ENCODE results near the gene OPHN1.
A peak's percentile ranks its signal among the peaks of the same experiment; 100 is the strongest.
"Not testable (repeated sequence)": the region's sequence is repeated elsewhere in the genome, so short reads cannot be mapped to it uniquely, and the experiment has no call there.

OPHN1 gene

DNA sequence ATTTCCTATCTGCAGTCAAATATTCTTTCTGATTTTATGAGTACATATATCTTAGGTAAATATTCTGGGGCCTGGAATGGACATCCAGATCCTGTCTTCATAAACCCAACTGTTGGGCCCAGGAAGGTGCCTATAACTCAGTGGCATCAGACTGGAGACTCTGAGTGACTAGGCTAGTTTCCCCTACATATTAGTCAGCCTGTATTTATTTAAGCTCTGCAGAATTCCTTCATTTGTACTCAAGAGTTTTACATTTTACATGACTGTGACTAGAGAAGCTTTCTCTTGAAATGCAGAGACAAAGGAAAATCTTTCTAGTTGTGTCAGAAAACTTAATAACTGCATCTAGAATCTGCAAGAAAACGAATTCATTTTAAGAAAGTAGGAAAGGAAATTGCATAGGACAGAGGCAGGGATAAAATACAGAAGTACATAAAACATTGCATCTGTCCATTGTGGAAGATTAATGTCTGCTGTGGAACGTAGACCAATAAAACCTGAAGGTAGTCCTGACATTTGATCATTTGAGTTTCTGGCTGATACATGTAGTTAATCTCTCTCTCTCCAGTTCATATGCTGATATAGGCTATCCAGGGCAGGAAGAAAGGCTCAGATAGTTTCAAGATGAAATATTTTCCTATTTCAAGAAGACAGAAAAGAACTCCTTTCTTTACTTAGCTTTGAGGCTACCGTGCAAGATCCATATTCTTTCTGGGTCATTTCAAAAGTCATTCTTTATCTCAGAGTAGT, 78.2 kb downstream of the OPHN1 start:
- DNase-seq, result no peak

DNA sequence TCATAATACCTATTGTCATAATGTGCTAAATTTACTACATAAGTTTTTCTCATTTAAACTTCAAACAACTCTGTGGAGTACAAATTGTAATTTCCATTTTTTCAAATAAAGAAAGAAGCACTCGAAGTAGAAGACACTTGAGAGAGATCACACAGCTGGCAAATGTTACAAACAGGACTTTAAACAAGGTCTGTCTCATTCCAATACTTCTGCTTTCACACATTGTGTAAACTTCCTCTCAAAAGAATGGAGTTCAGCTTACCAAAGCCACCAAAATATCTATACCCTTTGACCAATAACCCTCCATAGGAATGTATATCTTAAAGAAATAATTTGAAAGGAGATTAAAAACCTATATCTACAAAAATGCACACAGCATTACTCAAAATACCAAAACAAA, 88.3 kb downstream of the OPHN1 start:
- no peak for DNase-seq

DNA sequence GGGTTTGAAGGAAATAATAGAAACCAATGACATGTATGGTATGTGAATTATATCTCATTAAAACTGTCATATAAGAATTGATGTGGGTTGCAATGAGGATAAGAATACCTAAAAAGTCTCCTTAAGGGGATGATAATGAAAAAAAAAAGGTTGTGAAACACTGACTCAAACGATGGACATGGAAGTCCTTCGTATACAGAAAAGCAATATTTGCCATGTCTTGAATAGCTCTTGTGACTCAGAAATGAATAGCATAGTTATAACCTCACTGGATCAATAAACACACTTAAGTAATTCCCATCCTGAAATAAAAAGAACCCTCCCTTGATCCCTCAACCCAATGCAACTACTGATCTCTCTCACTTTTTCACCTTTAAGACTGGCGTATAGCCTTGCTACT, 89.7 kb downstream of the OPHN1 start:
- no peak for DNase-seq

DNA sequence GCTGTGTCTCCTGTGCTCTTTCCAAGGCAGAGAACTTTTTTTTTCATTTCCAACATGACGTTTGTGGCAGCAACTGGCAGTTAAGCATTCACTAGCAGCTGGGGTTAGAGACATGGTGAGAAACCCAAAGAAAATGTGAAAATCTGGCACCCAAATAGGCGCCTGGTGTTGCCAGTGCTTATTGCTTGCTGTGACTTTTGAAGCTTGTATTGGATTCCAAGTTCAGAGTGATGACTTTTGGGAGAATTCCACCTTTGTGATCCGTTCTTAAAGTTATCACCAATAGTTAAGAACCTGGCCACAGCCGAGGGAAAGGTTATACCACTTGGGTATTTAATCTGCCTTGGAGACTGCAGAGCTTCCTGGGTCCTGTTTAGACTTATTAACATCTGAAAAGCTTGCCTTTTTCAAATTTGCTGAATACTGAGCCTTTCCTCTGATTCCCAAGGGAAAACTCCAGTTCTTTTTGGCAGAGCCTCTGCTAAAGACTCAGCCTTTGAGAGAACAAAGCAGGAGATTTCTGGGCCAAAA, 101.0 kb downstream of the OPHN1 start:
- no peak for DNase-seq

DNA sequence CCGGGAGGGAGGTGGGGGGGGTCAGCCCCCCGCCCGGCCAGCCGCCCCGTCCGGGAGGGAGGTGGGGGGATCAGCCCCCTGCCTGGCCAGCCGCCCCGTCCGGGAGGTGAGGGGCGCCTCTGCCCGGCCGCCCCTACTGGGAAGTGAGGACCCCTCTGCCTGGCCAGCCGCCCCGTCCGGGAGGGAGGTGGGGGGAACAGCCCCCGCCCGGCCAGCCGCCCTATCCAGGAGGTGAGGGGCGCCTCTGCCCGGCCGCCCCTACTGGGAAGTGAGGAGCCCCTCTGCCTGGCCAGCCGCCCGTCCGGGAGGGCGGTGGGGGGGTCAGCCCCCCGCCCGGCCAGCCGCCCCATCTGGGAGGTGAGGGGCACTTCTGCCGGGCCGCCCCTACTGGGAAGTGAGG, 106.5 kb downstream of the OPHN1 start:
- DNase-seq, result not testable (repeated sequence)

DNA sequence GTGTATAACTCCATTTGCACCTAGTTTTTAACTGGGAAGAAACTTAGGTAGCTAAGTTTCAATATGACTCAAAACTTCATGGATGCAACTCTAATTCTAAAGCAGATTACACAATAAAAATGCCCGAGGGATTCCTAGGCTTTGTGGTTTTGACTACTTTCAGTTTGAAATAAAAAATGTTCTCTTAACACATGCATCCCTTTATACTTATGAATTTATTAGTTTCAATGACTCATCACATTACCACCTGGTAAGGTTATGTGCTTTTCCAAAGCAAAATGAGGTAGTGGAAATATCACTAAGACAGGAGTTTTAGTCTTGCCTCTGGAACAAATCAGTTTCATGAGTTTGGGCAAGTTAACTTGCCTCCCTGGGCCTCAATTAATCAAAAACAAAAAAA, 125.5 kb downstream of the OPHN1 start:
- peak; percentile 20 for DNase-seq

DNA sequence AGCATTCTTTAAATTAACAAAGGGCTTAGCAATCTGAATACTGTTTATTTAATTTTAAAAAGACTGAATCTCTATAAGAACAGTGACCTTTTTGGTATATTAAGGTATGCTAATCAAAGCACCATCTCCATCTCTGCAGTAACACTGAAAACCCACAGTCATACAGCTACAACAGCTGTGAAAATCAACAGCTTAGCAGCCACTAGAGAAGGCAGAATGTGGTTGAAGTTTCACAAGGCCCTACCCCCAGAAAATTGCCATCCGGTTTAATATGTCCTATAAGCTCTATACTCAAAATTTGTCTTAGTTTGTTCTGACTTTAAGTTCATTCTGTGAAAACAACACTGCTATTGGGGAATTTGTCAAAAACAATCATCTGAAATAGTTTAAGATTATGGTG, 128.7 kb downstream of the OPHN1 start:
- DNase-seq, result no peak

DNA sequence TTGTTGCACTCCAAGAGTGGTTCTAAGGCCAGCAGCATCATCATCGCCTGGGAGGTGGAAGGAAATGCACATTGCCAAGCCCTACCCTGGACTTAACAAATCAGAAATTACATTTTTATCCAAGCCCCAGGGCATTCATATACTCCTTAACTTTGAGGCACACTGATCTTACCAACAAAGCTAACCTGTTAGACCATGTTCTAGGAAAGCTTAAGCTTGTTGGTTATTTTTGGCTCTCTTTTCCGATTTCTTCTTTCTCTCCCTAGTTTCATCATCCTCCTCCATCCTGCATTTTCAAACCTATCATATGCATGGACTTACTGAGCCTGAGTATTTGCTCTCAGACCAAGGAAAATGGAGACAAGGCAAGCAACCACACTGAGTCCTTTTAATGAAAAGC, 133.4 kb downstream of the OPHN1 start:
- no peak for DNase-seq

DNA sequence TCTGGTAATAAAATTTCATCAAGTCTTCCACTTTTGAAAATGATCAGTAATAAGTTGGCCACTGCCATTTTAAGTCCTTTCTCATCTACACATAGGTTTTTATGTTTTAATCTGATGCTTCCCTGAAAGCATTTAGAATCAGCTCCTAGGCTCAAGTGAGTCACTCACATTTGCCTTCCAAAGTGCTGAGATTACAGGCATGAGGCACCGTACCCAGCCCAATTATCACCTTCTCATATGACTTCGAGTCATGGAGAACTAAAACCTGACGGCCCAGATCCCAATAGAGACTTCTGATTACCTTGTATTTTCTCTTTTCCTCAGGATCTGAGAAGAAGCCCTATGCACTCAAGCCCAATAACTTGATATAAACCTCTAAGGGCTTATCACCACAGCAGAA, 140.8 kb downstream of the OPHN1 start:
- DNase-seq, result no peak

DNA sequence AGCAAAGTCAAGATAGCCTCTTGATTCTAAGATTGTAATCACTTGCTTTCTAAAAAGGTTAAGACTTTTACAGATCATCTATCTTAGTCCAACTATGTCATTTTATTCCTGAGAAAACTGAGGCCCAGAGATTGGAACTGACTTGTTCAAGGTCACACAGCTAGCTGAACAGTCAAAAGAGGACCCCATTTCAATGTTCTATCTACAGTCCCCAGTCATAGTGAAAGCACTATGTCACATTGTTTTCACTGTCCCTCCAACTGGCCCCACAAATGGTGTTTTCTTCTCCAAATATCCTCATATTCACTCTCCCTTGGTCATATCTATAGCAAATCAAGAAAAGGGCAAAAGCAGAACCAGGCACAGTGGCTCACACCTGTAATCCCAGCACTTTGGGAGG, 145.2 kb downstream of the OPHN1 start:
- no peak for DNase-seq

DNA sequence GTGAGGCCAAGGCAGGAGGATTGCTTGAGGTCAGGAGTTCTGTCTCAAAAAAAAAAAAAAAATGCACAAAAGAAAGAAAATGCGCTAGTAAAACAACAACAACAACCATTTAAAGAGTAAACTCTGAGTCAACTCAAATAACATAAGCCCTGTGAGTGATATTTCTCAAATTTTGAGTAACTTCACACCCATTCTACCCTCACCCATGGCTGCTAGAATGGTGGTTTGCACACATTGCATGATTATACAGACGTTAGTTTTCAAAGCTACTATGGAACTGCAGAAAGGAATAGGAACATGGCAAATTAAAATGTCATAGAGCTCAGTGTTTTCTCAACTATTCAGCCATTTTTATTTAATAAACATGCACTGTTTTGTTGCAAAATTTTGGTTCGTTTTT, 145.9 kb downstream of the OPHN1 start:
- no peak for DNase-seq

DNA sequence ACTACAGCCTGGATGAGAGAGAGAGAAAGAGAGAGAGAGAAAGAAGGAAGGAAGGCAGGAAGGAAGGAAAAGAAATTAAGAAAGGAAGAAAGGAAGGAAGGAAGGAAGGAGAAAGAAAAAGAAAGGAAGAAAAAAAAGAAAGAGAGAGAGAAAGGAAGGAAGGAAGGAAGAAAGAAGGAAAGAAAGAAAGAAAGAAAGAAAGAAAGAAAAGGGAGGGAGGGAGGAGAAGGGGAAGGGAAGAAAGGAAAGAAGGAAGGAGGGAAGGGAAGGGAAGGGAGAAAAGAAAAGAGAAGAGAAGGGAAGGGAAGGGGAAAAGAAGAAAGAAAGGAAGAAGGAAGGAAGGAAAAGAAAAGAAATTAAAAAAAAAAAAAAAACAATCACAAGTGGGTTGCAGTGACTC, 146.3 kb downstream of the OPHN1 start:
- DNase-seq, result no peak

DNA sequence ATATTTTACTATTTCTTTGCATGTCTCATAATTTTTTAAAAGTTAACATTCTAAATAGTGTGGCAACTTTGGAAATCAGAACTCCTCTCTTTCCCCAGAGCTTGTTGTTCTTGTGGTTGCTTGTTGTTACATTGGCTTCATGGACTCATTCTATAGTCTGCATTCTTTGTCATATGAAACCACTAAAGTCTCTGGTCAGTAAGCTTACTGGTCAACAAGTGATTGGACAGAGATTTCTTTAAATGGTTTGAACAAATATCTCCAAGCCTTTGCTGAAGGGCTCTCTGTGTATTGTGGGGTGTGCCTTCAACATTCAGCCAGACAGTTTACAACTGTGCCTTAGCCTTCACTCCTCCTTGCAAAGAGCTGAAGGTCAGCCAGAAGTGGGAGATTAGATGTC, 147.2 kb downstream of the OPHN1 start:
- no peak for DNase-seq

DNA sequence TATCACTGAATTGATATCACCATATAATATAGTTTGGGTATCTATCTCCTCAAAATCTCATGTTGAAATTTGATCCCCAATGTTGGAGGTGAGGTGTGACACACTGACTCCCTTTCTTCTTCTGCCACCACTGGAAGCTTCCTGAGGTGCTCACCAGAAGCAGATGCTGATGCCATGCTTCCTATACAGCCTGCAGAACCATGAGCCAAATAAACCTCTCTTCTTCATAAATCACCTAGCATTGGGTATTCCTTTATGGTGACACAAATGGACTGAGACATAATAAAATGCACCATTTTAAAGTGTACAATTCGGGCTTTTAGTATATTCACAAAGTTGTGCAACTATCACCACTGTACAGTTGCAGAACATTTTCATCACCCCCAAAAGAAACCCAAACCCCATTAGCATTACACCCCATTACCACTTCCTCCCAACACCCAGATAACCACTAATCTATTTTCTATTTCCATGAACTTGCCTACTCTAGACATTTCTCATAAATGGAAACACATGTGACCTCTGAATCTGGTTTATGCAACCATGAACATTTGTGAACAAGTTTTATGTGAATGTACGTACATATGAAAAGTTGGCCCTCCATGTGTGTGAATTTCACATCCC, 148.9 kb downstream of the OPHN1 start:
- no peak for DNase-seq

DNA sequence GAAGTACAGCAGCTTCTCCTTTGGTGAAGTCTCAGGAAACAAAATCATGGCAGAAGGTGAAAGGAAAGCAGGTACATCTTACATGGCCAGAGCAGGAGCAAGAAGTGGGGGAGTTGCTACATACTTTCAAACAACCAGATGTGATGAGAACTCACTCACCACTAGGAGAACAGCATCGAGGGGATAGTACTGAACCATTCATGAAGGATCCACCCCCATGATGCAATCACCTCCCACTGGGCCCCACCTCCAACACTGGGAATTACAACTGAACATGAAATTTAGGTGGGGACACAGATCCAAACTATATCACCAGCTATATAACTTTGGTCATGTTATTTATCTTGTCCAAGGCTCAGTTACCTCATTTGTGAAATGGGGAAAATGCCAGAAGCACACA, 159.4 kb downstream of the OPHN1 start:
- no peak for DNase-seq

DNA sequence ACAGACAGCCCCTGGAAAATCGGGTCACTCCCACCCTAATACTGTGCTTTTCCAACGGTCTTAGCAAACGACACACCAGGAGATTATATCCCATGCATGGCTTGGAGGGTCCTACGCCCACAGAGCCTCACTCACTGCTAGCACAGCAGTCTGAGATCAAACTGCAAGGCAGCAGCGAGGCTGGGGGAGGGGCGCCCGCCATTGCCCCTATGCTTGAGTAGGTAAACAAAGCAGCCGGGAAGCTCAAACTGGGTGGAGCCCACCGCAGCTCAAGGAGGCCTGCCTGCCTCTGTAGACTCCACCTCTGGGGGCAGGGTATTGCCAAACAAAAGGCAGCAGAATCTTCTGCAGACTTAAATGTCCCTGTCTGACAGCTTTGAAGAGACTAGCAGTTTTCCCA, 168.5 kb downstream of the OPHN1 start:
- DNase-seq, result not testable (repeated sequence)

DNA sequence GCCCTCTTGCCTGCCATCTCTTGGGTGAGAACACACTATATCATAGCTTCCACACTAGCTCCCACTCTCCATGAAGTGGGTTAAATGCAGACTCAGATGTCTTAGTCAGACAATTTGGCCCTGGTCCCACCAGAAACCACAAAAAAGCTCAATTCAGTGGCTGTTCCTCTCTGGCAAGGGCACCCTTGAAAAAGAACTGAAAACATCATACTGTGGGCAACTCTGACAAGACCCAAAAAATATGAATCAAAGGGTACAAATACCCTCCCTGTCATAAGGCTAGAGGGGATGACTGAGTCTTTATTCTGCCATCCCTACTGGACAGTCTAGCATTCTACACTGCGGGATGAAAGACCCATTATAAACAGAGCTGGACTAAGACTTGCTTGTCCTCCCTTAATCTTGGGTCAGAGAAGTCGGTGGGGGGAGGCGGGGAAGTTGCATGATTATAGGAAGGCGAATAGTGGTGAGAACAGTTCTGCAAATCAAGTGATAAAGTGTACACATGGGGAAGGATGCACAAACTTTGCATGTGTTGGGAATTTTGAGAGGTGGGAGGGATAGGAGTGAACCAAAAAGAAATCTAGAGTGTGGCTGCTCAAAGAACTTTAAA, 172.1 kb downstream of the OPHN1 start:
- no peak for DNase-seq

DNA sequence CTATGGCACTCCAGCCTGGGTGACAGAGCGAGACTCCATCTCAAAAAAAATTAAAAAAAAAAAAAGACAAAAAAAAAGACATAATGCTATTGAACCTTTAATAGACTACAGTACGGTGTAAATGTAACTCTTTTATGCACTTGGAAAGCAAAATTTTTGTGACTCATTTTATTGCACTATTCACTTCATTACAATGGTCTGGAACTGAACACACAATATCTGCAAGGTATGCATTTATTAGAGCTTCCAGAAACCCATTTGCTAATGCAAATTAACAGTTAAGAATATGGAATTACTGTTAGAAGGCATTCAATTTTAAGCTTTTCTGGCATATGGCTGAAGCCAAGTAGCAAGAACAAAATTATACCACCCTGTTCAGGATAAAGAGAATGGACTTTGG, 176.3 kb downstream of the OPHN1 start:
- DNase-seq, result no peak

DNA sequence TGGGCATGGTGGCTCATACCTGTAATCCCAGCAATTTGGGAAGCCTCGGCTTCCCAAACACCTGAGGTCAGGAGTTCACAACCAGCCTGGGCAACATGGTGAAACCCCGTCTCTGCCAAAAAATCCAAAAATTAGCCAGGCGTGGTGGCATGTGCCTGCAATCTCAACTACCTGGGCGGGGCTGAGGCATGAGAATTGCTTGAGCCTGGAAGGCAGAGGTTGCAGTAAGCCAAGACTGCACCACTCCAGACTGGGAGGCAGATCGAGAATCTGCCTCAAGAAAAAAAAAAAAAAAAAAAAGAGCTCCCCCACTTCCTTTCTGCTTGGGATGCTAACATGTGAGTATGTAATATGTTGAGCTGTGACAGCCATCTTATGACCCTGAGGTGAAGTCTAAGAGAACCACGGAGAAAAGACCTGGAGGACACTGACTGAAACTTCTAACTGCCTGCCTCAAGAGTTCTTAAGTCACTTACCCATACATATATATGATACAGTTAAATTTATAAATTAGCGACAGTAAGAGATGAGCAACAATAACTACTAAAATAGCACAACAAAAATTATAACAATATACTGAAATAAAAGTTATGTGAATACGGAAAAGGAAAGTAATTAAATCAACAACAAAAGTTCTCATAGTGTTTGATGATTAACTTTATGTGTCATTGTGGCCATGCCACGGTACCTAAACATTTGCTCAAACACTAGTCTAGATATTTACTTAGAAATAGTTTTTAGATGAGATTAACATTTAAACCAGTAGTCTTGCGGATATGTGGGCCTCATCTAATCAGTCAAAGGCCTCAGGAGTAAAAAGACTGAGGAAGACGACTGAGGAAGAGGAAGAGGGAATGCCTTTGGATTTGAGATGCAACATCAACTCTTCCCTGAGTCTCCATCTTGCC, 178.3 kb downstream of the OPHN1 start:
- no peak for DNase-seq

DNA sequence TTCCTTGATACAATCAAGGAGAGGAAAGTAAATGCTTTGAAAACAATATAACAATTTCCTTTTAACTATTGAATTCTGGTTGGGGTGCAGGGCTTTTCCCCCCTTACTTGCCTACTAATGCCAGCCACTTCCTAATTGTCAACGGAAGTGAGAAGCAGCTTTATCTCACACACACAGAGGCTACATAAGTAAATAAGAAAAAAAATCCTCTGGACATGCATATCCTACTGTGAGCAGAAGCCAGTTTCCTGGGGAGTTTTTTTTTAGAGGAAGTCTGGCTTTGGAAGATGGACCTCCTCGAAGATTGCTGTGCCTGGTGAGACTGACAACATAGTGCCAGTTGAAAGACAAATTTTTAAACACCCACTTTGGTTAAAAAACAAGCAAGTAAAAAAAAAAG, 180.6 kb downstream of the OPHN1 start:
- no peak for DNase-seq

DNA sequence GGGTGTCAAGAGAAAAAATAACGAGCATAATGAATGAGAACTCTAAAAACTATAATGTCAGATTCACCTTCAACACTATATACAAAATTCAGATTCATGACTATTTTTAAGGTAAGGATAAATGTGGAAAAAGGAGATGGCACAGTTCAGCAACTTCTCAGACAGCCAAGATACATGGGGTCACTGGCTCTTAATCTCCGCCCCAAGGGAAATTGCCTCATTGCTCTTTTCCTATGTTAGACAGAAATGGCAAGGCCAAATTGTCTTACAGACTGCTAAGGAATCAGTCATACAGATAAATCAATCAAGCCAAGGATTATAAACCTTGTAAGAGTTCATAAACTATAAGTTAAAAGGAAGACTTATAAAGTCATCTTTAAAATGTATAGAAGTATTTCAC, 183.4 kb downstream of the OPHN1 start:
- DNase-seq, result no peak

DNA sequence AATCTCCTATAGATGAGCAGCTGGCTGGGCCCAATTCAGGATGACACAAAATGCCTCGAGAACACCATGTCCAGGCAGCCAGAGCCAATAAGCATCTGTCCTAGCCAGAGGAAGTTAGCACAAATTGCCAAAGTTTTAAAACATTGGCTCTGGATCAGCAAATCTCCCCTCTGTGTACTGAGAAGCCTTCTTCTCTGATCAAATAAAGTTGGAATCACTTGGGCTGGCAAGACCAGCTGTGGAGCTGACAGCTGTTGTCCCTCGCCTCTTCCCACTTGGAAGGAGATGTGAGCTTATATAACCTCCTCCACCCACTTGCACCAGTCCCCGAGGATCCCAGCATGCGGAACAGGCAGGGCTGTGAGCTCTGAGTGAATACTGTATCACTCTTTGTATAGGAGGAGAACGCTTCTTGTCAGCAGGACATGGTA, 183.9 kb downstream of the OPHN1 start:
- DNase-seq, result no peak

DNA sequence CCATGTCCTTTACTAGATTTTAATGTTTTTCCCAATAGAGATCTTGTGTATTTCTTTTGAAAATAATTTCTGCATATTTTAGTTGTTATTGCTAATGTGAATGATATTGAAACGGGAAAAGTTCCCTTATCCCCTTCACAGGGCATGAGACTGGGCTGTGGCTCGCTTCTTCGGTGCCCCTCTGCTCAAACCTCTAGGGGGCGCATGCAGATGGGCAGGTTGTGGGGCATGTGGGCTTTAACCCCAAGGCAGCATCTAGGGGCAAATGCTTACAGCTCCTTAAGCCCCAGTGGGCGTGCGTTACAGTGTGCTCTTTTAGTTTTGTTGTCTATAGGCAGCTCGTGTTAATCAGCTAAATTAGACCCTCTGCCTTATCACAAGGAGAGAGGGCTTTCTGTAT, 194.7 kb downstream of the OPHN1 start:
- no peak for DNase-seq

All from kidney glomerular epithelial cell (primary cell).